ENCODE results near the gene CLIC3. TPM values are rescaled to one million over a fixed set of nuclear protein-coding genes. Genes with fewer than 3 reads are reported as not detected.

CLIC3 gene
- total RNA-seq, 1 donor from 2014 or later: 0.39 TPM

GRCh38 chr9:136982232-136983051, 13.9 kb downstream of the CLIC3 start, which contains the start of gene LCNL1:
TSS of gene LCNL1 (plus strand) at chr9:136982993. CDS start at chr9:136983587, 594 bp downstream.
- Histone ChIP-seq H3K9ac (ENCODE audit: low read length) (no peak within 1 kb of the TSS), H3K4me2 (ENCODE audit: low read length) (no peak within 1 kb of the TSS), H3K79me2 (ENCODE audit: insufficient read depth, low read length) (no peaks in the 10 kb centered on the region), H3K4me1 (ENCODE audit: insufficient read depth, low read length) (peaks cover 4% of the 10 kb centered on the region), H3K4me3 (ENCODE audit: insufficient read depth, low read depth, low read length) (no peak within 1 kb of the TSS), H4K20me1 (ENCODE audit: insufficient read depth, low read length) (no peaks in the 10 kb centered on the region), H3K27ac (ENCODE audit: low read depth, low read length) (no peak within 1 kb of the TSS), H3K36me3 (ENCODE audit: insufficient read depth, low read length) (no peaks in the 10 kb centered on the region), H2AFZ (ENCODE audit: low read depth, low read length) (no peak within 1 kb of the TSS), H3K27me3 (ENCODE audit: insufficient read depth, low read length) (peaks cover 21% of the 10 kb centered on the region), H3K9me3 (ENCODE audit: insufficient read depth, low read depth, low read length) (no peaks in the 10 kb centered on the region)
- TF ChIP-seq CTCF (IDR thresholded peaks at IDR 0.05; ENCODE audit: insufficient read depth, low read depth, low read length) (no peak), EZH2 (IDR thresholded peaks at IDR 0.05; ENCODE audit: insufficient read depth, low read length) (no peak)
- peaks cover 23% of the 10 kb centered on the region for H3K27me3 Mint-ChIP-seq (ENCODE audit: low read depth, unreplicated experiment)
- DNase-seq (ENCODE audit: low read depth) (no peak), FAIRE-seq (no peak)
- peaks cover 3% of the 10 kb centered on the region for H3K36me3 Mint-ChIP-seq (ENCODE audit: low read depth, unreplicated experiment)
- H3K4me3 Mint-ChIP-seq (ENCODE audit: unreplicated experiment): no peak within 1 kb of the TSS
- H3K9me3 Mint-ChIP-seq (ENCODE audit: unreplicated experiment): no peaks in the 10 kb centered on the region
- no peak within 1 kb of the TSS for H3K27ac Mint-ChIP-seq (ENCODE audit: unreplicated experiment)
- no peaks in the 10 kb centered on the region for H3K4me1 Mint-ChIP-seq (ENCODE audit: low read depth, unreplicated experiment)

- H3K9me3 ChIP-seq (ENCODE audit: insufficient read depth, low read depth, low read length): no peaks in the 10 kb centered on the region
- peaks cover 5% of the 10 kb centered on the region for H3K4me1 ChIP-seq (ENCODE audit: insufficient read depth, low read length)
- DNase-seq (ENCODE audit: low read depth): no peak
- no peaks in the 10 kb centered on the region for H4K20me1 ChIP-seq (ENCODE audit: insufficient read depth, low read length)
- H3K79me2 ChIP-seq (ENCODE audit: insufficient read depth, low read length): no peaks in the 10 kb centered on the region
- peaks cover 21% of the 10 kb centered on the region for H3K27me3 ChIP-seq (ENCODE audit: insufficient read depth, low read length)
- no peak overlapping the region for H2AFZ ChIP-seq (ENCODE audit: low read depth, low read length)
- H3K36me3 Mint-ChIP-seq (ENCODE audit: low read depth, unreplicated experiment): peaks cover 3% of the 10 kb centered on the region
- H3K27ac Mint-ChIP-seq (ENCODE audit: unreplicated experiment): no peak overlapping the region
- no peak overlapping the region for H3K4me2 ChIP-seq (ENCODE audit: low read length)
- H3K27ac ChIP-seq (ENCODE audit: low read depth, low read length): no peak overlapping the region
- H3K4me3 ChIP-seq (ENCODE audit: insufficient read depth, low read depth, low read length): no peak overlapping the region
- FAIRE-seq: no peak
- H3K36me3 ChIP-seq (ENCODE audit: insufficient read depth, low read length): no peaks in the 10 kb centered on the region
- H3K4me3 Mint-ChIP-seq (ENCODE audit: unreplicated experiment): no peak overlapping the region
- TF ChIP-seq EZH2 (IDR thresholded peaks at IDR 0.05; ENCODE audit: insufficient read depth, low read length) (no peak), CTCF (IDR thresholded peaks at IDR 0.05; ENCODE audit: insufficient read depth, low read depth, low read length) (no peak)
- no peaks in the 10 kb centered on the region for H3K9me3 Mint-ChIP-seq (ENCODE audit: unreplicated experiment)
- peaks cover 21% of the 10 kb centered on the region for H3K27me3 Mint-ChIP-seq (ENCODE audit: low read depth, unreplicated experiment)
- no peaks in the 10 kb centered on the region for H3K4me1 Mint-ChIP-seq (ENCODE audit: low read depth, unreplicated experiment)
- no peak overlapping the region for H3K9ac ChIP-seq (ENCODE audit: low read length)
Measured at GRCh38 chr9:136981588-136982231, 14.7 kb downstream of the CLIC3 start.
